ENCODE results near the gene NKX2-8.
A peak's percentile ranks its signal among the peaks of the same experiment; 100 is the strongest.

The NKX2-8 gene

GRCh38 chr14:36582011-36582873, at the start of gene NKX2-8:
TSS of gene NKX2-8 (minus strand) at chr14:36582614. CDS start at chr14:36582389, 225 bp downstream.
- H3K27me3 ChIP-seq (ENCODE audit: control insufficient read depth, insufficient read depth, low read length): peaks cover 91% of the 10 kb centered on the region
- no CpG with 5 or more reads among the region's 62 CpGs for WGBS (ENCODE audit: insufficient coverage, insufficient read length)
- H3K4me1 ChIP-seq (ENCODE audit: control insufficient read depth, insufficient read depth, low read length): peaks cover 14% of the 10 kb centered on the region
- DNase-seq (ENCODE audit: low read depth, low spot score): no peak
- H3K27ac ChIP-seq (ENCODE audit: low read length): no peak within 1 kb of the TSS
- peak within 1 kb of the TSS; percentile 14; the same call in 1 of the 2 replicates for H3K4me3 ChIP-seq (ENCODE audit: low read length)
- no peaks in the 10 kb centered on the region for H3K9me3 ChIP-seq (ENCODE audit: control insufficient read depth, insufficient read depth, low read length)
- no peaks in the 10 kb centered on the region for H3K36me3 ChIP-seq (ENCODE audit: control insufficient read depth, insufficient read depth, low read length)

- Histone ChIP-seq H3K36me3 (ENCODE audit: control insufficient read depth, insufficient read depth, low read length) (no peaks in the 10 kb centered on the region), H3K9me3 (ENCODE audit: control insufficient read depth, insufficient read depth, low read length) (no peaks in the 10 kb centered on the region), H3K27me3 (ENCODE audit: control insufficient read depth, insufficient read depth, low read length) (no peaks in the 10 kb centered on the region), H3K4me1 (ENCODE audit: control insufficient read depth, insufficient read depth, low read length) (no peaks in the 10 kb centered on the region), H3K27ac (ENCODE audit: low read length) (no peak overlapping the region), H3K4me3 (ENCODE audit: low read length) (no peak overlapping the region)
- DNase-seq (ENCODE audit: low read depth, low spot score): no peak
- WGBS (ENCODE audit: insufficient coverage, insufficient read length): no CpG with 5 or more reads among the region's 3 CpGs
These were observed 45.6 kb upstream of the NKX2-8 start for GRCh38 chr14:36627981-36628380.

- no peaks in the 10 kb centered on the region for H3K4me1 ChIP-seq (ENCODE audit: control insufficient read depth, insufficient read depth, low read length)
- no peaks in the 10 kb centered on the region for H3K36me3 ChIP-seq (ENCODE audit: control insufficient read depth, insufficient read depth, low read length)
- no peak overlapping the region for H3K27ac ChIP-seq (ENCODE audit: low read length)
- H3K9me3 ChIP-seq (ENCODE audit: control insufficient read depth, insufficient read depth, low read length): no peaks in the 10 kb centered on the region
- no peak overlapping the region for H3K4me3 ChIP-seq (ENCODE audit: low read length)
- DNase-seq (ENCODE audit: low read depth, low spot score): no peak
- no CpG with 5 or more reads among the region's 4 CpGs for WGBS (ENCODE audit: insufficient coverage, insufficient read length)
- no peaks in the 10 kb centered on the region for H3K27me3 ChIP-seq (ENCODE audit: control insufficient read depth, insufficient read depth, low read length)
These were observed 43.7 kb upstream of the NKX2-8 start for GRCh38 chr14:36626151-36626550.

GRCh38 chr14:36625436-36625835, 43.0 kb upstream of the NKX2-8 start:
- no peak overlapping the region for H3K4me3 ChIP-seq (ENCODE audit: low read length)

GRCh38 chr14:36625014-36625413, 42.6 kb upstream of the NKX2-8 start:
- no CpG with 5 or more reads among the region's 1 CpG for WGBS (ENCODE audit: insufficient coverage, insufficient read length)
- Histone ChIP-seq H3K27ac (ENCODE audit: low read length) (no peak overlapping the region), H3K27me3 (ENCODE audit: control insufficient read depth, insufficient read depth, low read length) (no peaks in the 10 kb centered on the region), H3K36me3 (ENCODE audit: control insufficient read depth, insufficient read depth, low read length) (no peaks in the 10 kb centered on the region), H3K9me3 (ENCODE audit: control insufficient read depth, insufficient read depth, low read length) (no peaks in the 10 kb centered on the region), H3K4me3 (ENCODE audit: low read length) (no peak overlapping the region), H3K4me1 (ENCODE audit: control insufficient read depth, insufficient read depth, low read length) (no peaks in the 10 kb centered on the region)
- DNase-seq (ENCODE audit: low read depth, low spot score): no peak

More at GRCh38 chr14:36625436-36625835, 43.0 kb upstream of the NKX2-8 start:
- no CpG with 5 or more reads among the region's 4 CpGs for WGBS (ENCODE audit: insufficient coverage, insufficient read length)
- no peaks in the 10 kb centered on the region for H3K4me1 ChIP-seq (ENCODE audit: control insufficient read depth, insufficient read depth, low read length)
- H3K9me3 ChIP-seq (ENCODE audit: control insufficient read depth, insufficient read depth, low read length): no peaks in the 10 kb centered on the region
- H3K27ac ChIP-seq (ENCODE audit: low read length): no peak overlapping the region
- no peaks in the 10 kb centered on the region for H3K36me3 ChIP-seq (ENCODE audit: control insufficient read depth, insufficient read depth, low read length)
- H3K27me3 ChIP-seq (ENCODE audit: control insufficient read depth, insufficient read depth, low read length): no peaks in the 10 kb centered on the region
- no peak for DNase-seq (ENCODE audit: low read depth, low spot score)

GRCh38 chr14:36619853-36620252, 37.4 kb upstream of the NKX2-8 start:
- no peak overlapping the region for H3K27ac ChIP-seq (ENCODE audit: low read length)
- no peaks in the 10 kb centered on the region for H3K4me1 ChIP-seq (ENCODE audit: control insufficient read depth, insufficient read depth, low read length)
- H3K36me3 ChIP-seq (ENCODE audit: control insufficient read depth, insufficient read depth, low read length): no peaks in the 10 kb centered on the region
- no peaks in the 10 kb centered on the region for H3K27me3 ChIP-seq (ENCODE audit: control insufficient read depth, insufficient read depth, low read length)
- DNase-seq (ENCODE audit: low read depth, low spot score): no peak
- no peaks in the 10 kb centered on the region for H3K9me3 ChIP-seq (ENCODE audit: control insufficient read depth, insufficient read depth, low read length)
- H3K4me3 ChIP-seq (ENCODE audit: low read length): no peak overlapping the region
- no CpG with 5 or more reads among the region's 2 CpGs for WGBS (ENCODE audit: insufficient coverage, insufficient read length)

GRCh38 chr14:36619131-36619530, 36.7 kb upstream of the NKX2-8 start:
- H3K27me3 ChIP-seq (ENCODE audit: control insufficient read depth, insufficient read depth, low read length): no peaks in the 10 kb centered on the region
- WGBS (ENCODE audit: insufficient coverage, insufficient read length): no CpG with 5 or more reads among the region's 3 CpGs
- H3K4me3 ChIP-seq (ENCODE audit: low read length): no peak overlapping the region
- no peaks in the 10 kb centered on the region for H3K9me3 ChIP-seq (ENCODE audit: control insufficient read depth, insufficient read depth, low read length)
- no peaks in the 10 kb centered on the region for H3K4me1 ChIP-seq (ENCODE audit: control insufficient read depth, insufficient read depth, low read length)
- no peak for DNase-seq (ENCODE audit: low read depth, low spot score)
- no peaks in the 10 kb centered on the region for H3K36me3 ChIP-seq (ENCODE audit: control insufficient read depth, insufficient read depth, low read length)
- no peak overlapping the region for H3K27ac ChIP-seq (ENCODE audit: low read length)

- WGBS (ENCODE audit: insufficient coverage, insufficient read length): no CpG with 5 or more reads among the region's 2 CpGs
- no peaks in the 10 kb centered on the region for H3K4me1 ChIP-seq (ENCODE audit: control insufficient read depth, insufficient read depth, low read length)
- H3K27me3 ChIP-seq (ENCODE audit: control insufficient read depth, insufficient read depth, low read length): no peaks in the 10 kb centered on the region
- no peak overlapping the region for H3K27ac ChIP-seq (ENCODE audit: low read length)
- no peak for DNase-seq (ENCODE audit: low read depth, low spot score)
- no peaks in the 10 kb centered on the region for H3K36me3 ChIP-seq (ENCODE audit: control insufficient read depth, insufficient read depth, low read length)
- H3K4me3 ChIP-seq (ENCODE audit: low read length): no peak overlapping the region
- H3K9me3 ChIP-seq (ENCODE audit: control insufficient read depth, insufficient read depth, low read length): no peaks in the 10 kb centered on the region
These were observed 36.2 kb upstream of the NKX2-8 start for GRCh38 chr14:36618641-36619040.

GRCh38 chr14:36617824-36618223, 35.4 kb upstream of the NKX2-8 start:
- no peak overlapping the region for H3K27ac ChIP-seq (ENCODE audit: low read length)
- H3K36me3 ChIP-seq (ENCODE audit: control insufficient read depth, insufficient read depth, low read length): no peaks in the 10 kb centered on the region
- H3K4me1 ChIP-seq (ENCODE audit: control insufficient read depth, insufficient read depth, low read length): no peaks in the 10 kb centered on the region
- no CpG with 5 or more reads among the region's 5 CpGs for WGBS (ENCODE audit: insufficient coverage, insufficient read length)
- H3K27me3 ChIP-seq (ENCODE audit: control insufficient read depth, insufficient read depth, low read length): no peaks in the 10 kb centered on the region
- no peak for DNase-seq (ENCODE audit: low read depth, low spot score)
- H3K4me3 ChIP-seq (ENCODE audit: low read length): no peak overlapping the region
- no peaks in the 10 kb centered on the region for H3K9me3 ChIP-seq (ENCODE audit: control insufficient read depth, insufficient read depth, low read length)

GRCh38 chr14:36605506-36605857, 23.1 kb upstream of the NKX2-8 start:
- WGBS (ENCODE audit: insufficient coverage, insufficient read length): no CpG with 5 or more reads among the region's 1 CpG
- Histone ChIP-seq H3K9me3 (ENCODE audit: control insufficient read depth, insufficient read depth, low read length) (no peaks in the 10 kb centered on the region), H3K27ac (ENCODE audit: low read length) (no peak overlapping the region), H3K27me3 (ENCODE audit: control insufficient read depth, insufficient read depth, low read length) (no peaks in the 10 kb centered on the region), H3K4me1 (ENCODE audit: control insufficient read depth, insufficient read depth, low read length) (no peaks in the 10 kb centered on the region), H3K4me3 (ENCODE audit: low read length) (no peak overlapping the region), H3K36me3 (ENCODE audit: control insufficient read depth, insufficient read depth, low read length) (no peaks in the 10 kb centered on the region)
- no peak for DNase-seq (ENCODE audit: low read depth, low spot score)

Data from iPS DF 6.9 (cell line).